Measurements from ENCODE around the gene AHCYL1.

DNA sequence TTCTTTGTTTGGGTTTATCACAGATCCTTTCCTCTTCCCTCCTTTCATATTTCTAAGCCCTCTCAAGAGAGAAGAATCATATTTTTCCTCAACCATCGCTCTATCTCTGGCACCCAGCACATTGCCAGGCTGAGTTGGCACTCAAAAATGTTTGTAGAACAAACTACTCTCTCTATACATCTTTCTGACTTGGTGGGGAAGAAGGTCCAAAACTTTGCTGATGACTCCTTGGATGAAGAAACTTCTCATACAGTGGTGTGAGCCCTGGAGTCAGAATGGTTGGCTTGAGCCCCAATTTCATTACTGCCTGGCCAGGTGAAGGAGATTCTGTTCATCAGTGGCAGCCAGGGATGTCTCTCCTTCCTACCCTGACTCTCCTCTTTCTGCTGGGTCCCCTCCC, 74.0 kb downstream of the AHCYL1 start:
- TF ChIP-seq, protein P1, sequence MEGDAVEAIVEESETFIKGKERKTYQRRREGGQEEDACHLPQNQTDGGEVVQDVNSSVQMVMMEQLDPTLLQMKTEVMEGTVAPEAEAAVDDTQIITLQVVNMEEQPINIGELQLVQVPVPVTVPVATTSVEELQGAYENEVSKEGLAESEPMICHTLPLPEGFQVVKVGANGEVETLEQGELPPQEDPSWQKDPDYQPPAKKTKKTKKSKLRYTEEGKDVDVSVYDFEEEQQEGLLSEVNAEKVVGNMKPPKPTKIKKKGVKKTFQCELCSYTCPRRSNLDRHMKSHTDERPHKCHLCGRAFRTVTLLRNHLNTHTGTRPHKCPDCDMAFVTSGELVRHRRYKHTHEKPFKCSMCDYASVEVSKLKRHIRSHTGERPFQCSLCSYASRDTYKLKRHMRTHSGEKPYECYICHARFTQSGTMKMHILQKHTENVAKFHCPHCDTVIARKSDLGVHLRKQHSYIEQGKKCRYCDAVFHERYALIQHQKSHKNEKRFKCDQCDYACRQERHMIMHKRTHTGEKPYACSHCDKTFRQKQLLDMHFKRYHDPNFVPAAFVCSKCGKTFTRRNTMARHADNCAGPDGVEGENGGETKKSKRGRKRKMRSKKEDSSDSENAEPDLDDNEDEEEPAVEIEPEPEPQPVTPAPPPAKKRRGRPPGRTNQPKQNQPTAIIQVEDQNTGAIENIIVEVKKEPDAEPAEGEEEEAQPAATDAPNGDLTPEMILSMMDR (IDR thresholded peaks at IDR 0.05; ENCODE audit: poor library complexity) = no peak
- TF ChIP-seq EZH2phosphoT487 (IDR thresholded peaks at IDR 0.05; ENCODE audit: low read depth, severe bottlenecking, unreplicated experiment) = no peak
- TF ChIP-seq EZH2 (IDR thresholded peaks at IDR 0.05; ENCODE audit: borderline replicate concordance) = no peak

Measured in hepatocyte (in vitro differentiated cells).